SU-DHL-6 (cell line): Measurements from ENCODE around the gene MGMT.

Experiments
- H2AFZ ChIP-seq: fragments of 200-600 bp; sonication (generic); 2 replicates; pipeline ENCODE4 v1.6.1; 2014; ENCODE audit warnings: low read depth, mild to moderate bottlenecking, moderate library complexity, mixed read lengths, antibody characterized with exemption, low read length; ENCODE audit not compliant: severe bottlenecking
- H3F3A ChIP-seq: fragments of 200-600 bp; shearing (Covaris generic); 2 replicates; pipeline ENCODE4 v1.6.0; 2016; ENCODE audit warnings: antibody characterized with exemption, mild to moderate bottlenecking; ENCODE audit not compliant: insufficient read depth
- H3K27ac ChIP-seq: fragments of 200-600 bp; sonication (generic); 2 replicates; pipeline ENCODE4 v1.5.1; 2016; ENCODE audit warnings: low read depth, mild to moderate bottlenecking, low read length, moderate library complexity, mixed read lengths
- H3K27me3 ChIP-seq: fragments of 200-600 bp; sonication (generic), shearing (Covaris generic); 2 replicates; pipeline ENCODE4 v1.6.0; 2014; ENCODE audit warnings: mild to moderate bottlenecking, low read length
- H3K36me3 ChIP-seq: fragments of 200-600 bp; sonication (generic); 2 replicates; pipeline ENCODE4 v1.6.1; 2014; ENCODE audit warnings: mild to moderate bottlenecking, low read length, mixed read lengths
- H3K4me2 ChIP-seq: fragments of 300-600, 200-600 bp; shearing (Covaris generic), sonication (generic); 2 replicates; pipeline ENCODE4 v1.6.0; 2014; ENCODE audit warnings: low read length, low read depth, mild to moderate bottlenecking; ENCODE audit not compliant: poor library complexity, severe bottlenecking
- H3K4me3 ChIP-seq: fragments of 200-600 bp; sonication (generic); 2 replicates; pipeline ENCODE4 v1.5.1; 2014; ENCODE audit warnings: antibody characterized with exemption, low read length, mild to moderate bottlenecking, mixed read lengths; ENCODE audit not compliant: insufficient read depth, poor library complexity, severe bottlenecking
- H3K79me2 ChIP-seq: fragments of 200-600 bp; sonication (generic); 2 replicates; pipeline ENCODE4 v1.6.1; 2014; ENCODE audit warnings: mild to moderate bottlenecking, low read length, moderate library complexity; ENCODE audit not compliant: insufficient read depth
- H3K9ac ChIP-seq: fragments of 200-600 bp; sonication (generic); 2 replicates; pipeline ENCODE4 v1.7.0; 2014; ENCODE audit warnings: mild to moderate bottlenecking, low read length
- H3K9me2 ChIP-seq: fragments of 200-600 bp; sonication (generic); replicated peaks from 2 replicates; pipeline ENCODE4 v1.6.1; 2014; ENCODE audit warnings: low read length; ENCODE audit not compliant: insufficient read depth
- H3K9me3 ChIP-seq: fragments of 200-600 bp; sonication (generic); 2 replicates; pipeline ENCODE4 v1.6.1; 2014; ENCODE audit warnings: low read length, mixed read lengths; ENCODE audit not compliant: insufficient read depth
- H4K20me1 ChIP-seq: fragments of 200-600 bp; sonication (generic); 2 replicates; pipeline ENCODE4 v1.6.1; 2014; ENCODE audit warnings: low read depth, mild to moderate bottlenecking, antibody characterized with exemption, low read length, moderate library complexity, mixed read lengths
- CTCF ChIP-seq: fragments of 200-600 bp; sonication (generic); IDR thresholded peaks from one replicate; pipeline ENCODE4 v1.5.1; 2017; ENCODE audit warnings: antibody characterized with exemption, mild to moderate bottlenecking, low read length, moderate library complexity; ENCODE audit not compliant: insufficient read depth, poor library complexity, severe bottlenecking
- EZH2phosphoT487 ChIP-seq: fragments of 200-600 bp; sonication (generic), shearing (Covaris generic); conservative IDR thresholded peaks from 2 replicates; pipeline ENCODE4 v1.6.1; 2018; ENCODE audit warnings: mild to moderate bottlenecking, antibody characterized with exemption, low read length, moderate library complexity, mixed read lengths

Gene MGMT

GRCh38 chr10:129764011-129764900 is 297.2 kb downstream of the MGMT start:
- Histone ChIP-seq H3K9ac (no peak overlapping the region), H4K20me1 (no peaks in the 10 kb centered on the region), H3F3A (no peaks in the 10 kb centered on the region), H2AFZ (no peak overlapping the region), H3K27ac (no peak overlapping the region), H3K27me3 (no peaks in the 10 kb centered on the region), H3K79me2 (no peaks in the 10 kb centered on the region), H3K36me3 (no peaks in the 10 kb centered on the region), H3K9me2 (no peaks in the 10 kb centered on the region), H3K4me3 (no peak overlapping the region), H3K4me2 (no peak overlapping the region), H3K9me3 (no peaks in the 10 kb centered on the region)
- no peak for TF ChIP-seq CTCF
- no peak for TF ChIP-seq EZH2phosphoT487

- no peaks in the 10 kb centered on the region for H3K79me2 ChIP-seq
- H3K4me2 ChIP-seq: no peak overlapping the region
- H3K9ac ChIP-seq: no peak overlapping the region
- H2AFZ ChIP-seq: no peak overlapping the region
- H3K9me2 ChIP-seq: no peaks in the 10 kb centered on the region
- no peaks in the 10 kb centered on the region for H3K9me3 ChIP-seq
- no peak overlapping the region for H3K27ac ChIP-seq
- H4K20me1 ChIP-seq: no peaks in the 10 kb centered on the region
- H3F3A ChIP-seq: no peaks in the 10 kb centered on the region
- TF ChIP-seq EZH2phosphoT487: no peak
- no peak for TF ChIP-seq CTCF
- no peak overlapping the region for H3K4me3 ChIP-seq
- H3K36me3 ChIP-seq: no peaks in the 10 kb centered on the region
- no peaks in the 10 kb centered on the region for H3K27me3 ChIP-seq
Observed at GRCh38 chr10:129764901-129765663, 298.0 kb downstream of the MGMT start.

DNA sequence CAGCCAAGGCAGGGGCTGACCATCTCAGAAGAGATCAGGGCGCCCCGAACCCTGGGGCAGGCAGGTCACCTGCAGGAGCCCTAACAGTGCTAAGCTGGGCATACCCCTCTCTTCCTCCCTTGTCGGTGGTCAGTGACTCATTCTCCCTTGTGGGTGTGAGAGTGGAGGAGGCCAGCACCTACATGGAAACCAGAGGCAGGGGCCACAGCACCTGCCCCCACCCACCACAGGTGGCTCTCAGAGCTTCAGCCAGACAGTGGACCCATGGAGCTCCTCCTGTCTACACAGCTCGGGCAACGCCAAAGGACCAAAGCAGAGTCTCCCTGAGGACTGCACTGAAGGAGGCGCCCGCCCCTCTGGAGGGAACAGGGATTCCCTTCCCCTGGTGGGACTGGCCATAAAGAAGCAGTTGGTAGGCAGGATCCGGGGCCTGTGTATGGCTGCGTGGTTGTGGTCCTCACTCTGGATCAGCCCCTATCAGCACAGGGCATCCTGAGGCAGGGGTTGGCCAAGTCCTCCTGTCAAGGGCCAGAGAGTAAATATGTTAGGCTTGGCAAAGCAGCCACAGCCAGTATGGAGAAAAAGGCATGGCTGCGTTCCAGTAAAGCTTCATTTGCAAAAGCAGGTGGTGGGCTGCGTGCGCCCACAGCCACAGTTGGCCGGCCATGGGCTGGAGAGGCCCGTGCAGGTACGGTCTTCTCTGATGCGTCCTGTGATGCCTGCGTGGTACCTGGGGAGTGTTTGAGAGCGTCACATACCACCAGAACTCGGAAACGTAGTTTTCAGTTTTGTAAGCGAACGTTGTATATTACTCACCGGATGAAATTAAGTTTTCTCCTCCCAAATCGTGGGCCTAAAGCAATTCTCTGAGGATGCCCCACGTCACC is 298.9 kb downstream of the MGMT start:
- H3K9me2 ChIP-seq: no peaks in the 10 kb centered on the region
- H3K27me3 ChIP-seq: no peaks in the 10 kb centered on the region
- H4K20me1 ChIP-seq: no peaks in the 10 kb centered on the region
- no peaks in the 10 kb centered on the region for H3K79me2 ChIP-seq
- H3K4me2 ChIP-seq: no peak overlapping the region
- TF ChIP-seq EZH2phosphoT487 (no peak), CTCF (no peak)
- no peaks in the 10 kb centered on the region for H3F3A ChIP-seq
- no peaks in the 10 kb centered on the region for H3K36me3 ChIP-seq
- H3K4me3 ChIP-seq: no peak overlapping the region
- no peak overlapping the region for H3K27ac ChIP-seq
- H3K9ac ChIP-seq: no peak overlapping the region
- H2AFZ ChIP-seq: no peak overlapping the region
- H3K9me3 ChIP-seq: no peaks in the 10 kb centered on the region
